ENCODE measurements around the gene SLC8A3.

The SLC8A3 gene

DNA sequence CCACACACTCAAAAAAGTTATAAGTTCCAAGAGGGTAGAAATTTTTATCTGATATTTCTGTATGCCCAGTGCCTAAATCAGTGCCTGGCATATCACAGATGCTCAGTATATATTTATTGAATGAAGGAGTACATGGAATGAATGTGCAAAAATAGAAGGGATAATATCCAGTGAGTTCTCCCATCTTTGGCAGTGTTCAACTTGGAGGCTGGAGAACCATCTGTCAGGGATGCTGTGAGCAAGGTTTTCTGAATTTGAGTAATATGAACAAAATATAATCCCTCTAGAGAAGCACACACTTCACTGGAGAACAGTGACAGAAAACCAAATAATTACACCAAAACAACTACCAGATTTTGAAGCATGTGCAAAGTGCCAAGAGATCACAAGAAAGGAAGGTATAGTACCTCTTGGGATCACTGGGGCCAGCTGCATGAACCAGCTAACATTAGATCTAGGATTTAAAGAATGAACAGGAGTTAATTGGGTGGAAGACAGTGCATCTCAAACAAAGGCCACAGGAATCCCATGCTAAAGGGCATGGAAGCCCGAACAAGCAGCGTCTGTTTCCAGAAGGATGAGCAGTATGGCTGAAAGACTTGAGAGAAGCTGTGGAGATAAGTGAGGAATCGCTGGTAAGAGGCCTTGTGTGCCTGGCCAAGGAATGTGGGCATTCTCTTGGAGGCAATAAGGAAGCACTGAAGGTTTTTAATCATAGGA, 11.5 kb downstream of the SLC8A3 start:
- no peak overlapping the region for H3K23ac ChIP-seq (ENCODE audit: low read length)
- no peak overlapping the region for H2AFZ ChIP-seq (ENCODE audit: insufficient read depth, low read length, poor library complexity)
- H3K9me3 ChIP-seq (ENCODE audit: insufficient read depth, low read depth, low read length): no peaks in the 10 kb centered on the region
- no peak overlapping the region for H2AK5ac ChIP-seq (ENCODE audit: low read length)
- H3K79me2 ChIP-seq (ENCODE audit: control insufficient read depth, insufficient read depth, low read length, poor library complexity): no peaks in the 10 kb centered on the region
- no peaks in the 10 kb centered on the region for H3K79me1 ChIP-seq (ENCODE audit: low read length)
- no CpG with 5 or more reads among the region's 3 CpGs for WGBS (ENCODE audit: extremely low coverage, insufficient coverage, insufficient read length)
- H3K14ac ChIP-seq (ENCODE audit: low read length): no peak overlapping the region
- no peak for DNase-seq
- no peak overlapping the region for H3K18ac ChIP-seq (ENCODE audit: low read length)
- no peaks in the 10 kb centered on the region for H3K36me3 ChIP-seq (ENCODE audit: control insufficient read depth in 1 of 2, insufficient read depth in 2 of 2, low read length in 2 of 2)
- H2BK12ac ChIP-seq (ENCODE audit: low read length): no peak overlapping the region
- H4K12ac ChIP-seq (ENCODE audit: low read depth, low read length): no peak overlapping the region
- no peak overlapping the region for H3K4me3 ChIP-seq (ENCODE audit: low read depth, low read length)
- H3K4ac ChIP-seq (ENCODE audit: low read depth, low read length): no peak overlapping the region
- no peak overlapping the region for H4K8ac ChIP-seq (ENCODE audit: low read depth, low read length)
- H3K27ac ChIP-seq (ENCODE audit: low read depth, low read length): no peak overlapping the region
- H4K91ac ChIP-seq (ENCODE audit: low read depth, low read length): no peak overlapping the region
- H2BK120ac ChIP-seq (ENCODE audit: insufficient read depth, low read length, poor library complexity): no peak overlapping the region
- no peaks in the 10 kb centered on the region for H3K4me1 ChIP-seq (ENCODE audit: control insufficient read depth in 1 of 2, insufficient read depth in 2 of 2, low read length in 2 of 2)
- H3K4me2 ChIP-seq (ENCODE audit: low read length): no peak overlapping the region
- H3K27me3 ChIP-seq (ENCODE audit: insufficient read depth, low read length): no peaks in the 10 kb centered on the region
- no peak overlapping the region for H3K9ac ChIP-seq (ENCODE audit: low read length)
- H2BK5ac ChIP-seq (ENCODE audit: low read depth, low read length, poor library complexity): no peak overlapping the region

DNA sequence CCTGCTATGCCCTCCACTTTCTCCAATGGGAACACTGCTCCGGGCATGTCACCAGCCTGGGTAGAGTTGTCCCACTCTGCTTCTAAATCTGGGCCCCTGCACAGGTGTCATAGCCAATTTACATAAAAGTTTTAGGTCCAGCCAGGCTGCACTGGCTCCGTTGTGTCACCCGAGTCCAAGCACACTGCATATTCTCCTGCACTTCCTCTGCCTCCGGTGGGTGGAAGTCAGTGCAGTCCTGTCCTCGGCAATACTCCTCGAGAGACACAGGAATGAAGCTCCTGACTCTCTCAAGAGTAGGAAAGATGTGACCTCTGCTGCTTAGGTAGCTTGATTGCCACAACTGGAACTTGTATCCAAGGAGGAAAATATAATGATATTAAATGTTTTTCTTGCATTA, 15.2 kb downstream of the SLC8A3 start:
- H2BK5ac ChIP-seq (ENCODE audit: low read depth, low read length, poor library complexity): no peak overlapping the region
- no peak overlapping the region for H4K12ac ChIP-seq (ENCODE audit: low read depth, low read length)
- DNase-seq: no peak
- no peak overlapping the region for H3K4ac ChIP-seq (ENCODE audit: low read depth, low read length)
- no peak overlapping the region for H2AFZ ChIP-seq (ENCODE audit: insufficient read depth, low read length, poor library complexity)
- H3K79me2 ChIP-seq (ENCODE audit: control insufficient read depth, insufficient read depth, low read length, poor library complexity): no peaks in the 10 kb centered on the region
- H3K4me2 ChIP-seq (ENCODE audit: low read length): no peak overlapping the region
- H3K14ac ChIP-seq (ENCODE audit: low read length): no peak overlapping the region
- H3K36me3 ChIP-seq (ENCODE audit: control insufficient read depth in 1 of 2, insufficient read depth in 2 of 2, low read length in 2 of 2): no peaks in the 10 kb centered on the region
- H4K91ac ChIP-seq (ENCODE audit: low read depth, low read length): no peak overlapping the region
- no peaks in the 10 kb centered on the region for H3K27me3 ChIP-seq (ENCODE audit: insufficient read depth, low read length)
- no peaks in the 10 kb centered on the region for H3K9me3 ChIP-seq (ENCODE audit: insufficient read depth, low read depth, low read length)
- no peak overlapping the region for H4K8ac ChIP-seq (ENCODE audit: low read depth, low read length)
- no peak overlapping the region for H2BK120ac ChIP-seq (ENCODE audit: insufficient read depth, low read length, poor library complexity)
- H3K4me3 ChIP-seq (ENCODE audit: low read depth, low read length): no peak overlapping the region
- H3K9ac ChIP-seq (ENCODE audit: low read length): no peak overlapping the region
- no peak overlapping the region for H3K18ac ChIP-seq (ENCODE audit: low read length)
- H3K4me1 ChIP-seq (ENCODE audit: control insufficient read depth in 1 of 2, insufficient read depth in 2 of 2, low read length in 2 of 2): no peaks in the 10 kb centered on the region
- no peaks in the 10 kb centered on the region for H3K79me1 ChIP-seq (ENCODE audit: low read length)
- H2AK5ac ChIP-seq (ENCODE audit: low read length): no peak overlapping the region
- H3K27ac ChIP-seq (ENCODE audit: low read depth, low read length): no peak overlapping the region
- H2BK12ac ChIP-seq (ENCODE audit: low read length): no peak overlapping the region
- no CpG with 5 or more reads among the region's 6 CpGs for WGBS (ENCODE audit: extremely low coverage, insufficient coverage, insufficient read length)
- H3K23ac ChIP-seq (ENCODE audit: low read length): no peak overlapping the region

DNA sequence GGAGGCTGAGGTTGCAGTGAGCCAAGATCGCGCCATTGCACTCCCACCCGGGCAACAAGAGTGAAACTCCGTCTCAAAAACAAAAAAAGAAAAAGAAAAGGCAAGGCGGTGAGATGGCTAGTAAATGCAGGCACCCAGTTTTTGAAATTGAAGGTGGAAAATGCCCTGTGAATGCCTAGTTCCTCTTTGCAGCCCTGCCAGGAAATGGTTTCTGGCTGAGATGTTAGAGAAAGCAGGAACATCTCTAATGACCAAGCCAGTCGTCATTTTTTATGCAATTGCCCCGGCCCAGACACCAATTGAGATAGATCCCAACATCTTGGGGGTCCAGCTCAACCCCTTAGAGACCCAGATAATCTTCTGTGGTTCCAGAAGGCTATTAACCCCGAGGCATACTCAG, 17.0 kb downstream of the SLC8A3 start:
- WGBS (ENCODE audit: extremely low coverage, insufficient coverage, insufficient read length): no CpG with 5 or more reads among the region's 8 CpGs
- Histone ChIP-seq H3K36me3 (ENCODE audit: control insufficient read depth in 1 of 2, insufficient read depth in 2 of 2, low read length in 2 of 2) (no peaks in the 10 kb centered on the region), H3K79me1 (ENCODE audit: low read length) (no peaks in the 10 kb centered on the region)

DNA sequence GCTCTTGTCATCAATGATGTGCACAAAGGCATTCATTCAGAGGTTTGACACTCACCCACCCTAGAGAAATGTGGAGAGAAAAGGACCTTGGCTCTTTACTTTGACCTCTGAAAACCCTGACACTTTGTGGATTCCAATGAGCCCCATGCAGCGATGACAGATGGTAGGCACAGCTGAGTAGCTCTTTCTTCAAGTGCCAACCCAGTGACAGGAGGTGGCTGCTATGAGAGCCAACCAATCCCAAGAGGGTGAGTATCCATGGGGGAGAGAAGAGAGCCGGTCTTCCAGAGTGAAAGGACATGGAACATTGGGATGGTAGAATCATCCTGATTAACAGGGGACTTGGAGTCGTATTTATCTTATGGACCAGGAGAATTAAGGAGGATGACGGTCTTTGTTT, 17.8 kb downstream of the SLC8A3 start:
- Histone ChIP-seq H3K9me3 (ENCODE audit: insufficient read depth, low read depth, low read length) (peaks cover 6% of the 10 kb centered on the region), H4K12ac (ENCODE audit: low read depth, low read length) (no peak overlapping the region), H3K27ac (ENCODE audit: low read depth, low read length) (no peak overlapping the region), H3K9ac (ENCODE audit: low read length) (no peak overlapping the region), H4K8ac (ENCODE audit: low read depth, low read length) (no peak overlapping the region), H2AK5ac (ENCODE audit: low read length) (no peak overlapping the region), H3K18ac (ENCODE audit: low read length) (no peak overlapping the region), H4K91ac (ENCODE audit: low read depth, low read length) (no peak overlapping the region), H3K79me1 (ENCODE audit: low read length) (no peaks in the 10 kb centered on the region), H3K23ac (ENCODE audit: low read length) (no peak overlapping the region), H3K4ac (ENCODE audit: low read depth, low read length) (no peak overlapping the region), H3K27me3 (ENCODE audit: insufficient read depth, low read length) (no peaks in the 10 kb centered on the region), H3K79me2 (ENCODE audit: control insufficient read depth, insufficient read depth, low read length, poor library complexity) (no peaks in the 10 kb centered on the region), H3K36me3 (ENCODE audit: control insufficient read depth in 1 of 2, insufficient read depth in 2 of 2, low read length in 2 of 2) (no peaks in the 10 kb centered on the region), H3K4me2 (ENCODE audit: low read length) (no peak overlapping the region), H3K4me3 (ENCODE audit: low read depth, low read length) (no peak overlapping the region), H3K4me1 (ENCODE audit: control insufficient read depth in 1 of 2, insufficient read depth in 2 of 2, low read length in 2 of 2) (no peaks in the 10 kb centered on the region), H2BK120ac (ENCODE audit: insufficient read depth, low read length, poor library complexity) (no peak overlapping the region), H2BK12ac (ENCODE audit: low read length) (no peak overlapping the region), H2AFZ (ENCODE audit: insufficient read depth, low read length, poor library complexity) (no peak overlapping the region), H3K14ac (ENCODE audit: low read length) (no peak overlapping the region), H2BK5ac (ENCODE audit: low read depth, low read length, poor library complexity) (no peak overlapping the region)
- DNase-seq: no peak
- WGBS (ENCODE audit: extremely low coverage, insufficient coverage, insufficient read length): no CpG with 5 or more reads among the region's 4 CpGs

More for the DNA sequence above, 17.0 kb downstream of the SLC8A3 start:
- peaks cover 6% of the 10 kb centered on the region for H3K9me3 ChIP-seq (ENCODE audit: insufficient read depth, low read depth, low read length)
- no peak overlapping the region for H3K4ac ChIP-seq (ENCODE audit: low read depth, low read length)
- no peak overlapping the region for H3K9ac ChIP-seq (ENCODE audit: low read length)
- no peak overlapping the region for H3K27ac ChIP-seq (ENCODE audit: low read depth, low read length)
- H3K14ac ChIP-seq (ENCODE audit: low read length): no peak overlapping the region
- no peak overlapping the region for H4K91ac ChIP-seq (ENCODE audit: low read depth, low read length)
- no peak overlapping the region for H2BK12ac ChIP-seq (ENCODE audit: low read length)
- H4K8ac ChIP-seq (ENCODE audit: low read depth, low read length): no peak overlapping the region
- H3K23ac ChIP-seq (ENCODE audit: low read length): no peak overlapping the region
- no peak overlapping the region for H4K12ac ChIP-seq (ENCODE audit: low read depth, low read length)
- no peak for DNase-seq
- H3K79me2 ChIP-seq (ENCODE audit: control insufficient read depth, insufficient read depth, low read length, poor library complexity): no peaks in the 10 kb centered on the region
- no peaks in the 10 kb centered on the region for H3K27me3 ChIP-seq (ENCODE audit: insufficient read depth, low read length)
- H3K18ac ChIP-seq (ENCODE audit: low read length): no peak overlapping the region
- no peak overlapping the region for H3K4me3 ChIP-seq (ENCODE audit: low read depth, low read length)
- H2BK5ac ChIP-seq (ENCODE audit: low read depth, low read length, poor library complexity): no peak overlapping the region
- no peak overlapping the region for H2AFZ ChIP-seq (ENCODE audit: insufficient read depth, low read length, poor library complexity)
- no peak overlapping the region for H2AK5ac ChIP-seq (ENCODE audit: low read length)
- no peak overlapping the region for H2BK120ac ChIP-seq (ENCODE audit: insufficient read depth, low read length, poor library complexity)
- no peaks in the 10 kb centered on the region for H3K4me1 ChIP-seq (ENCODE audit: control insufficient read depth in 1 of 2, insufficient read depth in 2 of 2, low read length in 2 of 2)
- H3K4me2 ChIP-seq (ENCODE audit: low read length): no peak overlapping the region
